IMR-90 (cell line): ENCODE measurements around the gene FBXL5. TPM values are rescaled to one million over a fixed set of nuclear protein-coding genes. Genes with fewer than 3 reads are reported as not detected.

ENCODE experiments used
- ATAC-seq: fragments of 200-7000 bp; cut with Tn5 transposase; 2 replicates; pipeline ENCODE4 v1.9.1; 2020; ENCODE audit warnings: low read depth, mild to moderate bottlenecking, moderate library complexity
- BruUV-seq: library from RNA; stranded (reverse); fragments of 400-500 nt; replicated peaks from 2 replicates; lab custom pipeline; 2021; lab: Mats Ljungman, UMichigan
- CTCF ChIA-PET: fragments of 300-600 bp; formaldehyde crosslinking; extraction: SDS; loops from one replicate; lab custom pipeline; 2021; ENCODE audit warnings: antibody characterized with exemption; lab: Yijun Ruan, JAX
- POLR2A ChIA-PET: fragments of 300-600 bp; sonication (Branson Sonifier 250); formaldehyde crosslinking; loops from one replicate; lab custom pipeline; 2022; ENCODE audit warnings: antibody characterized with exemption; ENCODE audit not compliant: unreplicated experiment; lab: Charles Lee
- DNase-seq: peaks from one replicate; pipeline ENCODE4 v3.0.0; 2013
- H2AFZ ChIP-seq: replicated peaks from 2 replicates; pipeline ENCODE3; 2013; ENCODE audit warnings: low read length, mild to moderate bottlenecking; ENCODE audit not compliant: poor library complexity
- H2AK5ac ChIP-seq: 2 replicates; pipeline ENCODE4 v1.6.1; 2013; ENCODE audit warnings: low read depth, low read length, inconsistent platforms
- H2AK9ac ChIP-seq: replicated peaks from 2 replicates; pipeline ENCODE3; 2013; ENCODE audit warnings: mild to moderate bottlenecking, low read depth, low read length, moderate library complexity; ENCODE audit not compliant: poor library complexity
- H2BK120ac ChIP-seq: 2 replicates; pipeline ENCODE4 v1.6.1; 2013; ENCODE audit warnings: low read depth, low read length, inconsistent platforms
- H2BK15ac ChIP-seq: 3 replicates; pipeline ENCODE4 v1.6.1; 2013; ENCODE audit warnings: low read depth, low read length, inconsistent platforms
- H2BK20ac ChIP-seq: 2 replicates; pipeline ENCODE4 v1.6.1; 2013; ENCODE audit warnings: low read depth, mild to moderate bottlenecking, inconsistent platforms, low read length, moderate library complexity
- H2BK5ac ChIP-seq: 2 replicates; pipeline ENCODE4 v1.6.1; 2013; ENCODE audit warnings: mild to moderate bottlenecking, low read depth, low read length, inconsistent platforms; ENCODE audit not compliant: poor library complexity, severe bottlenecking
- H3K14ac ChIP-seq: replicated peaks from 2 replicates; pipeline ENCODE4 v1.6.1; 2013; ENCODE audit warnings: low read depth, low read length, inconsistent platforms
- H3K18ac ChIP-seq: 2 replicates; pipeline ENCODE4 v1.6.1; 2013; ENCODE audit warnings: low read depth, low read length, control low read depth
- H3K23ac ChIP-seq: 2 replicates; pipeline ENCODE4 v1.6.1; 2013; ENCODE audit warnings: low read depth, low read length, inconsistent platforms
- H3K27ac ChIP-seq: 2 replicates; pipeline ENCODE4 v1.5.1; 2013; ENCODE audit warnings: mild to moderate bottlenecking, control low read depth, low read length; ENCODE audit not compliant: insufficient read depth
- H3K27me3 ChIP-seq: 2 replicates; pipeline ENCODE4 v1.6.1; 2013; ENCODE audit warnings: low read length; ENCODE audit not compliant: control insufficient read depth, insufficient read depth
- H3K36me3 ChIP-seq: 2 replicates; pipeline ENCODE4 v1.6.1; 2013; ENCODE audit warnings: low read length, mixed read lengths; ENCODE audit not compliant: control insufficient read depth, insufficient read depth
- H3K4ac ChIP-seq: 2 replicates; pipeline ENCODE4 v1.6.1; 2013; ENCODE audit warnings: low read depth, low read length, inconsistent platforms
- H3K4me1 ChIP-seq: 2 replicates; pipeline ENCODE4 v1.6.1; 2013; ENCODE audit warnings: low read length, mixed read lengths; ENCODE audit not compliant: control insufficient read depth, insufficient read depth
- H3K4me2 ChIP-seq: 2 replicates; pipeline ENCODE4 v1.6.1; 2013; ENCODE audit warnings: low read depth, mild to moderate bottlenecking, control low read depth, low read length, moderate library complexity
- H3K4me3 ChIP-seq: 2 replicates; pipeline ENCODE4 v1.5.1; 2013; ENCODE audit warnings: low read depth, mild to moderate bottlenecking, control low read depth, low read length, moderate library complexity; ENCODE audit not compliant: insufficient read depth
- H3K56ac ChIP-seq: 2 replicates; pipeline ENCODE4 v1.6.1; 2013; ENCODE audit warnings: low read length, inconsistent platforms; ENCODE audit not compliant: insufficient read depth; ENCODE audit errors: extremely low read depth
- H3K79me1 ChIP-seq, 2 experiments: 2 replicates each; pipeline ENCODE4 v1.6.1; 2013; ENCODE audit warnings: low read length in 2 of 2, inconsistent platforms in 1 of 2, low read depth in 1 of 2
- H3K9ac ChIP-seq: 2 replicates; pipeline ENCODE4 v1.6.1; 2013; ENCODE audit warnings: low read depth, low read length, control low read depth
- H3K9me1 ChIP-seq: 2 replicates; pipeline ENCODE4 v1.6.1; 2013; ENCODE audit warnings: low read length, inconsistent platforms; ENCODE audit not compliant: insufficient read depth
- H3K9me3 ChIP-seq: 2 replicates; pipeline ENCODE4 v1.6.1; 2013; ENCODE audit warnings: low read length; ENCODE audit not compliant: control insufficient read depth, insufficient read depth
- H4K20me1 ChIP-seq: 2 replicates; pipeline ENCODE4 v1.6.1; 2013; ENCODE audit warnings: low read length, inconsistent platforms; ENCODE audit not compliant: insufficient read depth
- H4K5ac ChIP-seq: 2 replicates; pipeline ENCODE4 v1.6.1; 2013; ENCODE audit warnings: mild to moderate bottlenecking, low read depth, low read length, control low read depth
- H4K8ac ChIP-seq, 2 experiments: 2 replicates each; pipeline ENCODE4 v1.6.1; 2013; ENCODE audit warnings: low read depth in 2 of 2, low read length in 2 of 2, control low read depth in 1 of 2, inconsistent platforms in 1 of 2
- H4K91ac ChIP-seq: 2 replicates; pipeline ENCODE4 v1.6.1; 2013; ENCODE audit warnings: low read depth, low read length, inconsistent platforms; ENCODE audit not compliant: insufficient read depth
- BHLHE40 ChIP-seq: fragments of 150-350 bp; IDR thresholded peaks from 2 replicates; pipeline ENCODE4 v1.6.1; 2016; ENCODE audit warnings: mild to moderate bottlenecking, low read depth, low read length
- CEBPB ChIP-seq: IDR thresholded peaks from 2 replicates; pipeline ENCODE4 v1.6.1; 2012; ENCODE audit warnings: low read depth, low read length, improper control_type of control experiment
- CHD1 ChIP-seq: IDR thresholded peaks from 2 replicates; pipeline ENCODE4 v1.6.1; 2012; ENCODE audit warnings: low read depth, low read length, improper control_type of control experiment
- CTCF ChIP-seq: conservative IDR thresholded peaks from 2 replicates; pipeline ENCODE4 v1.5.1; 2012; ENCODE audit warnings: mild to moderate bottlenecking, low read depth, low read length, improper control_type of control experiment
- ELK1 ChIP-seq: fragments of 150-350 bp; IDR thresholded peaks from 2 replicates; pipeline ENCODE4 v1.6.1; 2016; ENCODE audit warnings: low read depth, mild to moderate bottlenecking, low read length, moderate library complexity, borderline replicate concordance
- FOS ChIP-seq: fragments of 150-350 bp; IDR thresholded peaks from 2 replicates; pipeline ENCODE4 v1.6.1; 2016; ENCODE audit warnings: low read depth, low read length
- MAFK ChIP-seq: IDR thresholded peaks from 2 replicates; pipeline ENCODE4 v1.6.1; 2012; ENCODE audit warnings: low read depth, low read length, improper control_type of control experiment
- MAZ ChIP-seq: IDR thresholded peaks from 2 replicates; pipeline ENCODE4 v1.6.1; 2012; ENCODE audit warnings: low read depth, mild to moderate bottlenecking, low read length, improper control_type of control experiment, moderate library complexity, borderline replicate concordance
- MXI1 ChIP-seq: IDR thresholded peaks from 2 replicates; pipeline ENCODE4 v1.6.1; 2012; ENCODE audit warnings: low read depth, mild to moderate bottlenecking, low read length, moderate library complexity, borderline replicate concordance
- NFE2L2 ChIP-seq: fragments of 150-350 bp; IDR thresholded peaks from 2 replicates; pipeline ENCODE4 v1.6.1; 2016; ENCODE audit warnings: low read depth, mild to moderate bottlenecking, low read length
- POLR2A ChIP-seq: IDR thresholded peaks from 2 replicates; pipeline ENCODE4 v1.6.1; 2012; ENCODE audit warnings: mild to moderate bottlenecking, low read depth, low read length
- RAD21 ChIP-seq: IDR thresholded peaks from 2 replicates; pipeline ENCODE4 v1.6.1; 2012; ENCODE audit warnings: low read length, improper control_type of control experiment
- RFX5 ChIP-seq: IDR thresholded peaks from 2 replicates; pipeline ENCODE4 v1.8.0; 2012; ENCODE audit warnings: low read depth, mild to moderate bottlenecking, low read length, moderate library complexity
- SMC3 ChIP-seq: fragments of 150-350 bp; IDR thresholded peaks from 2 replicates; pipeline ENCODE4 v1.6.1; 2016; ENCODE audit warnings: low read depth, mild to moderate bottlenecking, antibody characterized with exemption, low read length, moderate library complexity
- USF2 ChIP-seq: fragments of 150-350 bp; IDR thresholded peaks from 2 replicates; pipeline ENCODE4 v1.6.1; 2017; ENCODE audit warnings: mild to moderate bottlenecking, antibody characterized with exemption, low read length, low read depth
- WGBS, 2 experiments: methylation state at CpG; one replicate each; pipeline versions ENCODE4 v1.1.5 to v1.1.7; 2013; ENCODE audit warnings: missing lambda C conversion rate in 2 of 2; ENCODE audit not compliant: insufficient read length in 1 of 2; ENCODE audit errors: extremely low coverage in 2 of 2; 5-methylcytosine and 5-hydroxymethylcytosine counted together
- dilution Hi-C: fragments of 300-500 bp; cut with HindIII; formaldehyde crosslinking; loops from one replicate; pipeline ENCODE4 v1.14.3; 2018; ENCODE audit warnings: low sequenced_read_pairs; ENCODE audit not compliant: unreplicated experiment
- in situ Hi-C: fragments of 300-500 bp; cut with MboI; formaldehyde crosslinking; loops from 3 replicates; pipeline ENCODE4 v1.14.3; 2019; ENCODE audit warnings: low sequenced_read_pairs, inconsistent platforms, mixed read lengths
- intact Hi-C: fragments of 100-400 bp; cut with micrococcal nuclease; formaldehyde crosslinking; loops from 2 replicates; pipeline ENCODE4 v1.10.0; 2022
- polyA plus RNA-seq, 3 experiments: library from polyadenylated mRNA; depleted of rRNA; stranded (reverse); fragments of >200 nt; gene quantifications; 2 replicates each; pipeline ENCODE4 v1.2.3, GENCODE V29; 2012; ENCODE audit warnings: low replicate concordance in 1 of 3
- total RNA-seq: library from RNA; depleted of rRNA; stranded (reverse); fragments of >200 nt; gene quantifications from 2 replicates; pipeline ENCODE4 v1.2.3, GENCODE V29; 2012

Gene FBXL5
- total and polyA plus RNA-seq, 2 of the 4 experiments (the other 2 are of a cell fraction) = 20.3 to 62.6 TPM

GRCh38 chr4:15563871-15564270 lies 91.3 kb downstream of the FBXL5 start:
- Histone ChIP-seq H4K20me1 (no peaks in the 10 kb centered on the region), H3K4ac (no peak overlapping the region), H3K9me3 (no peaks in the 10 kb centered on the region), H3K4me2 (no peak overlapping the region), H2AK9ac (no peak overlapping the region), H3K4me1 (peaks cover 2% of the 10 kb centered on the region; the same call in 1 of the 2 replicates), H3K36me3 (peaks cover 31% of the 10 kb centered on the region), H3K18ac (no peak overlapping the region), H2BK120ac (no peak overlapping the region), H3K23ac (no peak overlapping the region), H2AK5ac (no peak overlapping the region), H3K14ac (no peak overlapping the region), H3K56ac (no peak overlapping the region), H2BK20ac (no peak overlapping the region), H2AFZ (no peak overlapping the region), H3K9ac (no peak overlapping the region), H4K5ac (no peak overlapping the region), H4K8ac (no peak overlapping the region), H3K27ac (no peak overlapping the region), H2BK15ac (no peak overlapping the region), H3K27me3 (no peaks in the 10 kb centered on the region), H2BK5ac (no peak overlapping the region), H3K9me1 (peaks cover 4% of the 10 kb centered on the region; the same call in 1 of the 2 replicates), H3K4me3 (no peak overlapping the region), H3K79me1 (no peaks in the 10 kb centered on the region), H4K91ac (no peak overlapping the region)
- dilution Hi-C loops (no loop called here), intact Hi-C loops (no loop called here), in situ Hi-C loops (no loop called here)
- 100% methylated on average over 3 of the region's 6 CpGs; no CpG with 5 or more reads in 1 of the 2 experiments for WGBS, 2 experiments
- POLR2A ChIA-PET = no interaction called here
- TF ChIP-seq BHLHE40 = no peak
- TF ChIP-seq FOS = no peak
- TF ChIP-seq POLR2A = no peak
- no peak for TF ChIP-seq ELK1
- no peak for TF ChIP-seq USF2
- no peak for TF ChIP-seq NFE2L2
- TF ChIP-seq SMC3 = no peak
- TF ChIP-seq RFX5 = no peak
- no peak for TF ChIP-seq CHD1
- TF ChIP-seq CEBPB = no peak
- no peak for TF ChIP-seq RAD21
- no peak for TF ChIP-seq MAZ
- no peak for TF ChIP-seq MAFK
- no peak for TF ChIP-seq CTCF
- TF ChIP-seq MXI1 = no peak
- BruUV-seq = no TSS peak
- ATAC-seq (no peak), DNase-seq (no peak)
- CTCF ChIA-PET = no interaction called here
